Endothelial cell of umbilical vein (primary cell): ENCODE results near the gene RAB38. TPM values are rescaled to one million over a fixed set of nuclear protein-coding genes. Genes with fewer than 3 reads are reported as not detected.

ENCODE experiments used
- BruUV-seq: library from RNA; stranded (reverse); fragments of 400-500 nt; replicated peaks from 2 replicates; lab custom pipeline; 2021; lab: Mats Ljungman, UMichigan
- CTCF ChIA-PET: fragments of 300-600, 350-600 bp; sonication (Branson Sonifier 250); formaldehyde crosslinking; loops from one replicate; lab custom pipeline; 2021; ENCODE audit warnings: antibody characterized with exemption, inconsistent platforms; lab: Charles Lee
- POLR2A ChIA-PET: fragments of 300-600, 350-600 bp; sonication (Branson Sonifier 250); formaldehyde crosslinking; loops from one replicate; lab custom pipeline; 2021; ENCODE audit warnings: antibody characterized with exemption, inconsistent platforms; lab: Charles Lee
- DNase-seq: peaks from one replicate; pipeline ENCODE4 v3.0.0-alpha.2; 2011; ENCODE audit warnings: low read depth, low spot score
- FAIRE-seq: peaks from 2 replicates; lab custom pipeline; 2011; peaks lifted over from hg19 to GRCh38; lab: Jason Lieb, UNC
- H2AFZ ChIP-seq: 2 replicates; pipeline ENCODE4 v1.6.0; 2012; ENCODE audit warnings: low read depth, low read length, control low read depth, inconsistent platforms
- H3K27ac ChIP-seq: 2 replicates; pipeline ENCODE4 v1.5.1; 2011; ENCODE audit warnings: low read depth, mild to moderate bottlenecking, control low read depth, low read length, moderate library complexity; ENCODE audit not compliant: insufficient read depth
- H3K27me3 ChIP-seq, 2 experiments: 2 replicates each; pipeline versions ENCODE4 v1.6.0 to v1.6.1; 2011; ENCODE audit warnings: low read length in 2 of 2, mixed read lengths in 1 of 2; ENCODE audit not compliant: control insufficient read depth in 2 of 2, insufficient read depth in 2 of 2
- H3K36me3 ChIP-seq, 2 experiments: 2 replicates in 1 of 2; 3 replicates in 1 of 2; pipeline ENCODE4 v1.5.1; 2011; ENCODE audit warnings: low read length in 2 of 2, mild to moderate bottlenecking in 1 of 2, moderate library complexity in 1 of 2; ENCODE audit not compliant: control insufficient read depth in 2 of 2, insufficient read depth in 2 of 2; ENCODE audit errors: extremely low read depth in 1 of 2
- H3K4me1 ChIP-seq: 3 replicates; pipeline ENCODE4 v1.5.1; 2011; ENCODE audit warnings: mild to moderate bottlenecking, low read length; ENCODE audit not compliant: control insufficient read depth, insufficient read depth; ENCODE audit errors: extremely low read depth
- H3K4me2 ChIP-seq: 2 replicates; pipeline ENCODE4 v1.6.1; 2011; ENCODE audit warnings: low read length, control low read depth, mixed read lengths; ENCODE audit not compliant: insufficient read depth
- H3K4me3 ChIP-seq, 3 experiments: fragments of 200-600 bp in 1 of 3; sonication (generic), shearing (Covaris generic) in 1 of 3; replicated peaks in 1 of 3; 2 replicates each; pipeline ENCODE4 v1.5.1; 2011 to 2016; ENCODE audit warnings: control low read depth in 3 of 3, low read length in 3 of 3, mild to moderate bottlenecking in 2 of 3, inconsistent platforms in 1 of 3, low read depth in 1 of 3, moderate library complexity in 1 of 3; ENCODE audit not compliant: insufficient read depth in 1 of 3
- H3K79me2 ChIP-seq: 2 replicates; pipeline ENCODE4 v1.6.0; 2012; ENCODE audit warnings: low read length, inconsistent platforms; ENCODE audit not compliant: control insufficient read depth, insufficient read depth
- H3K9ac ChIP-seq: replicated peaks from 2 replicates; pipeline ENCODE3; 2011; ENCODE audit warnings: low read length, control low read depth; ENCODE audit not compliant: insufficient read depth; ENCODE audit errors: extremely low read depth
- H3K9me1 ChIP-seq: replicated peaks from 3 replicates; pipeline ENCODE4 v1.6.0; 2011; ENCODE audit warnings: mild to moderate bottlenecking, low read length; ENCODE audit not compliant: control insufficient read depth, insufficient read depth; ENCODE audit errors: extremely low read depth
- H3K9me3 ChIP-seq: replicated peaks from 2 replicates; pipeline ENCODE4 v1.5.1; 2012; ENCODE audit warnings: low read length, inconsistent platforms; ENCODE audit not compliant: control insufficient read depth, insufficient read depth
- H4K20me1 ChIP-seq: replicated peaks from 2 replicates; pipeline ENCODE3; 2011; ENCODE audit warnings: mild to moderate bottlenecking, low read length; ENCODE audit not compliant: control insufficient read depth, insufficient read depth; ENCODE audit errors: extremely low read depth
- EZH2 ChIP-seq: IDR thresholded peaks from 2 replicates; pipeline ENCODE4 v1.6.1; 2012; ENCODE audit warnings: borderline replicate concordance, low read depth, mild to moderate bottlenecking, moderate library complexity, low read length, inconsistent platforms; ENCODE audit not compliant: severe bottlenecking
- FOS ChIP-seq: IDR thresholded peaks from 2 replicates; pipeline ENCODE4 v1.6.1; 2011; ENCODE audit warnings: mild to moderate bottlenecking, low read length, moderate library complexity, borderline replicate concordance; ENCODE audit not compliant: insufficient read depth
- GATA2 ChIP-seq: IDR thresholded peaks from 2 replicates; pipeline ENCODE4 v1.7.0; 2011; ENCODE audit warnings: low read depth, mild to moderate bottlenecking, moderate library complexity, mixed read lengths, low read length; ENCODE audit not compliant: insufficient read length, insufficient read depth
- JUN ChIP-seq: IDR thresholded peaks from 2 replicates; pipeline ENCODE4 v1.6.1; 2011; ENCODE audit warnings: borderline replicate concordance, low read depth; ENCODE audit not compliant: insufficient read length, insufficient read depth
- MYC ChIP-seq: IDR thresholded peaks from one replicate; pipeline ENCODE4 v1.6.1; 2011; ENCODE audit warnings: mild to moderate bottlenecking, low read depth, low read length
- POLR2A ChIP-seq: IDR thresholded peaks from 2 replicates; pipeline ENCODE4 v1.6.1; 2012; ENCODE audit warnings: low read depth, mild to moderate bottlenecking, control low read depth, low read length
- POLR2AphosphoS5 ChIP-seq: IDR thresholded peaks from 2 replicates; pipeline ENCODE4 v1.6.1; 2012; ENCODE audit warnings: low read depth, mild to moderate bottlenecking, control low read depth, low read length, moderate library complexity; ENCODE audit not compliant: insufficient read depth
- dilution Hi-C: fragments of 300-500 bp; cut with MboI; formaldehyde crosslinking; loops from one replicate; pipeline ENCODE4 v1.15.0; 2019; ENCODE audit warnings: low sequenced_read_pairs; ENCODE audit not compliant: extremely low pct_ligation_motif_present
- intact Hi-C: fragments of 100-400 bp; cut with micrococcal nuclease; formaldehyde crosslinking; loops from one replicate; pipeline ENCODE4 v1.10.0; 2022
- polyA plus RNA-seq, 4 experiments: library from polyadenylated mRNA; depleted of rRNA in 3 of 4; stranded (reverse) in 3 of 4; unstranded in 1 of 4; fragments of >200 nt; gene quantifications; 2 replicates each; pipeline versions ENCODE4 v1.2.1 to v1.2.3, GENCODE V29; 2011 to 2012; ENCODE audit warnings: missing spikeins in 1 of 4
- total RNA-seq: library from RNA; stranded (reverse); gene quantifications from 2 replicates; pipeline ENCODE4 v1.2.3, GENCODE V29; 2021
- TF ChIP-seq, protein P1 (sequence below), 2 donors: IDR thresholded peaks; 1 replicate in 1 of 2; 2 replicates in 1 of 2; pipeline ENCODE4 v1.5.1; 2011; ENCODE audit warnings: low read length in 2 of 2, mild to moderate bottlenecking in 2 of 2, moderate library complexity in 2 of 2, control low read depth in 1 of 2, inconsistent platforms in 1 of 2, low read depth in 1 of 2; ENCODE audit not compliant: insufficient read depth in 1 of 2; ENCODE audit errors: extremely low read depth in 1 of 2
- TF ChIP-seq, protein P2 (sequence below): IDR thresholded peaks from 2 replicates; pipeline ENCODE4 v1.6.1; 2011; ENCODE audit not compliant: insufficient read depth, insufficient read length

The RAB38 gene
- total and polyA plus RNA-seq, 2 donors (not counting 3 experiments of a cell fraction or from before 2014, with no cell fraction given) = 3.0 to 3.6 TPM

DNA sequence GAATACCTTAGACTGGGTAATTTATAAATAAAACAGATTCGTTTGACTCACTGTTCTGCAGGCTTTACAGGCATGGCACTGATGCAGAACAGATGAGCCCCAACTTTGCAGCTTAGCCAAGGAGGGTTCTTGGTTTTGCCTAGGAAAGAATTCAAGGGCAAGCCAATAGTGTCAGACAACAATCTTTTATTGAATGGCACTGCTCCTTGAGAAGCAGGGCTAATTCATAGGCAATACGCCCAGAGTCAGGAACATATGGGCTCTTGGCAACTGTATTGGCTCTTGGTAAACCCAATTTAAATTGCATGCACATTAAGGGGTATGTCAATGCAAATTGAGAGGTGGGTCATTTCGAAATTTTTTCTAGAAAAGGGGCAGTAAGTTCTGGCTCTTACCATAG, 87.9 kb downstream of the RAB38 start:
- BruUV-seq = no TSS peak
- no peaks in the 10 kb centered on the region for H3K79me2 ChIP-seq
- H3K9ac ChIP-seq = no peak overlapping the region
- H3K27ac ChIP-seq = no peak overlapping the region
- H4K20me1 ChIP-seq = no peaks in the 10 kb centered on the region
- CTCF ChIA-PET = no interaction called here
- H3K4me1 ChIP-seq = no peaks in the 10 kb centered on the region
- no peaks in the 10 kb centered on the region for H3K9me3 ChIP-seq
- no peaks in the 10 kb centered on the region for H3K36me3 ChIP-seq
- no peak overlapping the region for H3K4me2 ChIP-seq
- no peaks in the 10 kb centered on the region for H3K9me1 ChIP-seq
- intact Hi-C loops (no loop called here), dilution Hi-C loops (no loop called here)
- peaks cover 0 to 3% of the 10 kb centered on the region in 2 experiments for H3K27me3 ChIP-seq
- H2AFZ ChIP-seq = no peak overlapping the region
- POLR2A ChIA-PET = no interaction called here
- FAIRE-seq (no peak), DNase-seq (no peak)
- TF ChIP-seq POLR2A = no peak
- TF ChIP-seq, protein P1, sequence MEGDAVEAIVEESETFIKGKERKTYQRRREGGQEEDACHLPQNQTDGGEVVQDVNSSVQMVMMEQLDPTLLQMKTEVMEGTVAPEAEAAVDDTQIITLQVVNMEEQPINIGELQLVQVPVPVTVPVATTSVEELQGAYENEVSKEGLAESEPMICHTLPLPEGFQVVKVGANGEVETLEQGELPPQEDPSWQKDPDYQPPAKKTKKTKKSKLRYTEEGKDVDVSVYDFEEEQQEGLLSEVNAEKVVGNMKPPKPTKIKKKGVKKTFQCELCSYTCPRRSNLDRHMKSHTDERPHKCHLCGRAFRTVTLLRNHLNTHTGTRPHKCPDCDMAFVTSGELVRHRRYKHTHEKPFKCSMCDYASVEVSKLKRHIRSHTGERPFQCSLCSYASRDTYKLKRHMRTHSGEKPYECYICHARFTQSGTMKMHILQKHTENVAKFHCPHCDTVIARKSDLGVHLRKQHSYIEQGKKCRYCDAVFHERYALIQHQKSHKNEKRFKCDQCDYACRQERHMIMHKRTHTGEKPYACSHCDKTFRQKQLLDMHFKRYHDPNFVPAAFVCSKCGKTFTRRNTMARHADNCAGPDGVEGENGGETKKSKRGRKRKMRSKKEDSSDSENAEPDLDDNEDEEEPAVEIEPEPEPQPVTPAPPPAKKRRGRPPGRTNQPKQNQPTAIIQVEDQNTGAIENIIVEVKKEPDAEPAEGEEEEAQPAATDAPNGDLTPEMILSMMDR (IDR thresholded peaks at IDR 0.05; ENCODE audit: extremely low read depth in 1 of 2, insufficient read depth in 1 of 2, low read depth in 1 of 2, low read length in 2 of 2) = no peak
- no peak for TF ChIP-seq MYC
- TF ChIP-seq POLR2AphosphoS5 = no peak
- TF ChIP-seq, protein P2, sequence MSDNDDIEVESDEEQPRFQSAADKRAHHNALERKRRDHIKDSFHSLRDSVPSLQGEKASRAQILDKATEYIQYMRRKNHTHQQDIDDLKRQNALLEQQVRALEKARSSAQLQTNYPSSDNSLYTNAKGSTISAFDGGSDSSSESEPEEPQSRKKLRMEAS = no peak
- TF ChIP-seq JUN = no peak
- no peak for TF ChIP-seq EZH2
- TF ChIP-seq FOS = no peak
- no peak for TF ChIP-seq GATA2
- no peak overlapping the region for H3K4me3 ChIP-seq
